Psoas muscle (tissue), 8 donors: ENCODE results near the gene NYAP2. TPM values are rescaled to one million over a fixed set of nuclear protein-coding genes. Genes with fewer than 3 reads are reported as not detected.

Experiments used
- ATAC-seq, 4 donors: fragments of 200-7000 bp; cut with Tn5 transposase; one replicate each; pipeline ENCODE4 v1.9.1; 2020; ENCODE audit warnings: moderate library complexity in 3 of 4, mild to moderate bottlenecking in 2 of 4
- DNase-seq, 2 donors: peaks; one replicate each; pipeline ENCODE4 v3.0.0-alpha.2; 2020
- H3K27ac ChIP-seq: fragments of 200-600 bp; one replicate; pipeline ENCODE4 v1.8.0; 2022
- H3K27me3 ChIP-seq, 3 donors: fragments of 200-600 bp in 1 of 3; one replicate each; pipeline versions ENCODE4 v1.6.1 to v1.8.0; 2013 to 2022; ENCODE audit warnings: low read length in 2 of 3, mild to moderate bottlenecking in 2 of 3, moderate library complexity in 1 of 3; ENCODE audit not compliant: insufficient read depth in 3 of 3
- H3K36me3 ChIP-seq, 2 donors: fragments of 200-600 bp in 1 of 2; one replicate each; pipeline versions ENCODE4 v1.6.1 to v1.8.0; 2013 to 2022; ENCODE audit warnings: low read depth in 1 of 2, mild to moderate bottlenecking in 1 of 2, moderate library complexity in 1 of 2; ENCODE audit not compliant: insufficient read depth in 1 of 2
- H3K4me1 ChIP-seq: fragments of 200-600 bp; one replicate; pipeline ENCODE4 v1.8.0; 2022
- H3K4me3 ChIP-seq: fragments of 200-600 bp; one replicate; pipeline ENCODE4 v1.8.0; 2022; ENCODE audit warnings: mild to moderate bottlenecking
- H3K9me3 ChIP-seq: fragments of 200-600 bp; one replicate; pipeline ENCODE4 v1.8.0; 2022
- WGBS, 3 donors: extraction: QIAGEN DNeasy Blood & Tissue Kit; methylation state at CpG; one replicate each; pipeline versions ENCODE4 v1.1.6 to v1.1.7; 2013; 5-methylcytosine and 5-hydroxymethylcytosine counted together
- intact Hi-C, 2 donors: fragments of 100-400 bp; cut with DNase I; formaldehyde crosslinking; loops; one replicate each; pipeline versions ENCODE4 v1.11.0 to v1.14.2; 2022
- polyA plus RNA-seq, 3 donors: library from polyadenylated mRNA; stranded (reverse); fragments of 200-250 nt; gene quantifications; one replicate each; pipeline ENCODE4 v1.2.3, GENCODE V29; 2013
- total RNA-seq, 4 donors: library from RNA; stranded (reverse); fragmentation: NEBNext Ultra II Directional in 2 of 4; extraction: Animal tissue kit (Norgen Biotek cat#: 25700) in 2 of 4; gene quantifications; one replicate each; pipeline versions ENCODE4 v1.2.1 to v1.2.4, GENCODE V29; 2021 to 2023
- TF ChIP-seq, protein P1 (sequence below): fragments of 200-600 bp; IDR thresholded peaks from one replicate; pipeline ENCODE4 v1.8.0; 2022; ENCODE audit warnings: antibody characterized with exemption
- donor health status: healthy with polysubstance abuse.
- donor health status: DM: no; HTN: no; CAD: no; lungs with moderate emphysema.
- donor health status: Bipolar disorder and iron deficiency.
- donor health status: healthy.
- donor health status: DM: yes; HTN: yes; CAD: no.
- donor health status: DM: no; HTN: no; CAD: no.
- donor health status: DM: no; HTN: no; CAD: no.
- donor health status: DM: yes; HTN: yes; CAD: no.

The NYAP2 gene
- total and polyA plus RNA-seq, 7 donors, result 0.03 to 5.0 (median 0.90) TPM

DNA sequence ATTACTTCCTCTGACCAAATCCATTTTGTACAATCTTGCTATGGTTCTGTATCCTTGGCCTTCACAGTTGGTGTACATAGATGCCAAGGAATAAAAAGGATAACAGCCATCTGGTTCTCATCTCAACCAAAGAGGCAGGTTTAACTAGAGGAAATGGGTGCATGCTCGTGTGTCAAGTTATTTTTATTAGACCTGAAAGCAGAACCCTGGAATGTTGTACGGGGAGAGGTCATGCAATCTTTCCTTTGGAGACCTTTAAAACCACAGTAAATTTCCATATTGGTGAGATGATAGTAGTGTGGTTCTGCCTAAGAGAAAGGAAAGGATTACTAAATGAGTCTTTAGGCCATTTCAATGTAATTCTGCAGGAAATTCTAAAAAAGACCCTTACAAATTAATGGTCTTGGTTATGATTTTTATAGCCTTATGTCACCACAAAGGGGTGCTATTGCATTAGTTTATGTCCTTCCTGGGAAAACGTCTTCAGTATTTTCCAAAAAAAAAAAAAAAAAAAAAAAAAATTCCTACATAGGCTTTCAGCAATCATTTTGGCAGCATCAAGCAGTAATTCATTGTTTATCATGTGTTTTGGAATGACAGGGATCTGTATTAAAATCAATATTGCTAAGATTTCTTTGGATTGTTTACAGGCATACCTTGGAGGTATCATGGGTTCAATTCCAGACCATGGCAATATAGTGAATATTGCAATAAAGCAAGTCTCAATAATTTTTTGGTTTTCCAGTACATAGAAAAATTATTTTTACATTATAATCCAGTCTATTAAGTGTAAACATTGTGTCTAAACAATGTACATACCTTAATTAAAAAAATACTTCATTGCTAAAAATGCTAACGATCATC, 270.8 kb downstream of the NYAP2 start:
- no peak overlapping the region for H3K27ac ChIP-seq
- no peak for DNase-seq
- H3K4me3 ChIP-seq, result no peak overlapping the region
- 35 to 53% (median 36%) methylated on average over 4 of the region's 4 CpGs for WGBS, 3 donors
- no peaks in the 10 kb centered on the region for H3K27me3 ChIP-seq
- H3K4me1 ChIP-seq, result no peaks in the 10 kb centered on the region
- no peaks in the 10 kb centered on the region for H3K9me3 ChIP-seq
- peak in 1 of 4 donors; percentile 60 for ATAC-seq
- TF ChIP-seq, protein P1, sequence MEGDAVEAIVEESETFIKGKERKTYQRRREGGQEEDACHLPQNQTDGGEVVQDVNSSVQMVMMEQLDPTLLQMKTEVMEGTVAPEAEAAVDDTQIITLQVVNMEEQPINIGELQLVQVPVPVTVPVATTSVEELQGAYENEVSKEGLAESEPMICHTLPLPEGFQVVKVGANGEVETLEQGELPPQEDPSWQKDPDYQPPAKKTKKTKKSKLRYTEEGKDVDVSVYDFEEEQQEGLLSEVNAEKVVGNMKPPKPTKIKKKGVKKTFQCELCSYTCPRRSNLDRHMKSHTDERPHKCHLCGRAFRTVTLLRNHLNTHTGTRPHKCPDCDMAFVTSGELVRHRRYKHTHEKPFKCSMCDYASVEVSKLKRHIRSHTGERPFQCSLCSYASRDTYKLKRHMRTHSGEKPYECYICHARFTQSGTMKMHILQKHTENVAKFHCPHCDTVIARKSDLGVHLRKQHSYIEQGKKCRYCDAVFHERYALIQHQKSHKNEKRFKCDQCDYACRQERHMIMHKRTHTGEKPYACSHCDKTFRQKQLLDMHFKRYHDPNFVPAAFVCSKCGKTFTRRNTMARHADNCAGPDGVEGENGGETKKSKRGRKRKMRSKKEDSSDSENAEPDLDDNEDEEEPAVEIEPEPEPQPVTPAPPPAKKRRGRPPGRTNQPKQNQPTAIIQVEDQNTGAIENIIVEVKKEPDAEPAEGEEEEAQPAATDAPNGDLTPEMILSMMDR, result peak; percentile 54
- intact Hi-C loops, result loop anchor here (2.0 to 10.0 kb wide), 2 partner anchors 1314 to 1564 kb away; no protein-coding TSS in a partner anchor
- no peaks in the 10 kb centered on the region for H3K36me3 ChIP-seq

DNA sequence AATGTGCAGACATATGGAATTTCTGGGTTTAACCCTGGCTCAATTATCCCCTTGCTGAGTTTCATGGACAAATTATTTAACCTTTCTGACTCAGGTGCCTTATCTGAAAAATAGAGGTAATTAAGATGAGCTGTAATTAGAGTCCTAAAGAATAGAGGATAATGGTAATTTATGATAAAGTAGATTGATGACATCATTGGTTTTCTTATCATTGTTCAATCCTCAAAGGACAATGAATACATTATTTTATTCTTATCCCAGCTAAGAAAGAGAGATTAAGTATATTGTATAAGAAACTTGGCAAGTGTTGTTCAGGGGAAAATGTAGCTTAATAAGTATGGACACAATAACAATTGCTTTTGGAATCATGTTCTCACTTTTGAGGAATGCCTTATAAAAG, 279.3 kb downstream of the NYAP2 start:
- DNase-seq (no peak), ATAC-seq (no peak)
- intact Hi-C loops, result loop anchor here in 1 of 2 donors (10.0 kb wide), 1 partner anchor 1556 kb away; no protein-coding TSS in a partner anchor
- Histone ChIP-seq H3K4me3 (no peak overlapping the region), H3K4me1 (no peaks in the 10 kb centered on the region), H3K27ac (no peak overlapping the region), H3K27me3 (peaks cover 0 to 3% (median 0%) of the 10 kb centered on the region in 3 donors), H3K9me3 (no peaks in the 10 kb centered on the region), H3K36me3 (no peaks in the 10 kb centered on the region)
- TF ChIP-seq, protein P1, result no peak

DNA sequence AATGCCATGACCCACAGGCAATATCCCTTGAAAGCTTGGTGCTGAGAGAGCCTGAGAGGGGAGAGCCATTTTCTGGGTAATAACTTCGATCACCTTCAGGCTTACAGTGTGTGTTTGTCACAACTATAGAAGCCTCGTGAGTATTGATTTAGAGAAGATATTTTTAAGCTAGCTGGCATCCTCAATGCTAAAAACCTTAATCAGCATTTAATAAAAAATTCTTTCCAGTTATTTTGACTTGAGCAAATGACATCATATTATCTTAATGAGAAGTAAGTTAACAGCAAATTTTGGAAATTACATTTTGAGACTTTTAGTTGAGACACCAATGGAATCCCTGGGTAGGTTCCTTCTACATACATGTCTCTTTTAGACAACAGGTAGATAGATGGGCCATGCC, 283.7 kb downstream of the NYAP2 start:
- no peaks in the 10 kb centered on the region for H3K36me3 ChIP-seq
- peaks cover 0 to 3% (median 0%) of the 10 kb centered on the region in 3 donors for H3K27me3 ChIP-seq
- WGBS, 3 donors, result 78 to 89% (median 83%) methylated on average over 2 of the region's 2 CpGs
- H3K9me3 ChIP-seq, result no peaks in the 10 kb centered on the region
- H3K4me1 ChIP-seq, result no peaks in the 10 kb centered on the region
- no peak overlapping the region for H3K4me3 ChIP-seq
- intact Hi-C loops, result no loop called here
- ATAC-seq (no peak), DNase-seq (no peak)
- TF ChIP-seq, protein P1, result no peak
- H3K27ac ChIP-seq, result no peak overlapping the region

DNA sequence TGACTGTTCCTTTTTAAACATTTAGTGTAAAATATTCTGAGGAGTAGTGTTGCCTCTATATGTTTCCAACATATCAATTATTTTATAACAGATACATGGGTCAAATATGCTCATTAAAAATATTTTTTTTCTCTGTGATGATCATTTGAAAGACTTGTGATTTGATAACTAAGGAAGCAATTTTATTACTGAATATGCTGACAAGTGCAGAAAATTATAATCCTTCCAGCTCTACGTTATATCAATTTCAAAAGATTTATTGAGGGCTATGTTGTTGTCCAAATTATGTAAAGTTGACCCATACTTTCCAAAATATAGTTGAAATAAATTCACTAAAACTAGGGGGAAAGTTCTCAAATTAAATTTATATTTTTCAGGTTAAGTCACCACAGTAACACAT, 290.6 kb downstream of the NYAP2 start:
- TF ChIP-seq, protein P1, result no peak
- H3K36me3 ChIP-seq, result no peaks in the 10 kb centered on the region
- H3K4me1 ChIP-seq, result no peaks in the 10 kb centered on the region
- WGBS, 3 donors, result 57 to 88% (median 74%) methylated on average over 1 of the region's 1 CpG
- H3K27ac ChIP-seq, result no peak overlapping the region
- no peak overlapping the region for H3K4me3 ChIP-seq
- ATAC-seq (no peak), DNase-seq (no peak)
- H3K9me3 ChIP-seq, result no peaks in the 10 kb centered on the region
- intact Hi-C loops, result no loop called here
- no peaks in the 10 kb centered on the region for H3K27me3 ChIP-seq
